H1 (cell line): ENCODE measurements around the gene CHI3L2. TPM values are rescaled to one million over a fixed set of nuclear protein-coding genes. Genes with fewer than 3 reads are reported as not detected.

Experiments used
- KDM5A ChIP-seq: fragments of 200-600 bp; IDR thresholded peaks from 2 replicates; pipeline ENCODE4 v1.7.1; 2012; ENCODE audit warnings: mild to moderate bottlenecking, low read length, inconsistent platforms, mixed read lengths
- SAP30 ChIP-seq: fragments of 300-600 bp; sonication (generic); IDR thresholded peaks from 2 replicates; pipeline ENCODE4 v1.7.1; 2012; ENCODE audit warnings: low read length, moderate library complexity, mild to moderate bottlenecking, inconsistent platforms; ENCODE audit not compliant: insufficient read depth, insufficient replicate concordance
- SP4 ChIP-seq: IDR thresholded peaks from 2 replicates; pipeline ENCODE4 v1.6.1; 2012; ENCODE audit warnings: low read length, inconsistent platforms
- SRF ChIP-seq: IDR thresholded peaks from 2 replicates; pipeline ENCODE4 v1.6.1; 2011; ENCODE audit warnings: mild to moderate bottlenecking, low read depth, low read length, moderate library complexity
- polyA plus RNA-seq, 7 experiments: library from polyadenylated mRNA; depleted of rRNA in 3 of 7; stranded (reverse) in 5 of 7; unstranded in 2 of 7; fragments of >200 nt in 5 of 7; fragments of 200-250 nt in 2 of 7; gene quantifications; 1 replicate in 5 of 7; 2 replicates in 1 of 7; 4 replicates in 1 of 7; pipeline versions ENCODE4 v1.2.1 to v1.2.3, GENCODE V29; 2011 to 2013; ENCODE audit warnings: missing spikeins in 2 of 7, mixed read lengths in 2 of 7
- total RNA-seq: library from RNA; stranded (reverse); fragmentation: NEBNext Ultra II Directional; extraction: Animal tissue kit (Norgen Biotek cat#: 25700); gene quantifications from 2 replicates; pipeline ENCODE4 v1.2.1, GENCODE V29; 2021
- TF ChIP-seq, protein P1 (sequence below): fragments of 300-600 bp; sonication (generic); IDR thresholded peaks from 2 replicates; pipeline ENCODE4 v1.7.1; 2012; ENCODE audit warnings: low read length, moderate library complexity, mild to moderate bottlenecking, inconsistent platforms; ENCODE audit not compliant: insufficient replicate concordance
- TF ChIP-seq, protein P2 (sequence below): IDR thresholded peaks from 2 replicates; pipeline ENCODE4 v1.6.1; 2012; ENCODE audit warnings: inconsistent platforms
- TF ChIP-seq, protein P3 (sequence below): IDR thresholded peaks from 2 replicates; pipeline ENCODE4 v1.6.1; 2011; ENCODE audit warnings: low read depth, mild to moderate bottlenecking, low read length; ENCODE audit not compliant: insufficient read depth
- TF ChIP-seq, protein P4 (sequence below): IDR thresholded peaks from 2 replicates; pipeline ENCODE4 v1.6.1; 2011; ENCODE audit warnings: low read length, improper control_type of control experiment

The CHI3L2 gene
- total and polyA plus RNA-seq, 2 of the 8 experiments (the other 6 are each of a cell fraction or from before 2014, with no cell fraction given), result not detected

DNA sequence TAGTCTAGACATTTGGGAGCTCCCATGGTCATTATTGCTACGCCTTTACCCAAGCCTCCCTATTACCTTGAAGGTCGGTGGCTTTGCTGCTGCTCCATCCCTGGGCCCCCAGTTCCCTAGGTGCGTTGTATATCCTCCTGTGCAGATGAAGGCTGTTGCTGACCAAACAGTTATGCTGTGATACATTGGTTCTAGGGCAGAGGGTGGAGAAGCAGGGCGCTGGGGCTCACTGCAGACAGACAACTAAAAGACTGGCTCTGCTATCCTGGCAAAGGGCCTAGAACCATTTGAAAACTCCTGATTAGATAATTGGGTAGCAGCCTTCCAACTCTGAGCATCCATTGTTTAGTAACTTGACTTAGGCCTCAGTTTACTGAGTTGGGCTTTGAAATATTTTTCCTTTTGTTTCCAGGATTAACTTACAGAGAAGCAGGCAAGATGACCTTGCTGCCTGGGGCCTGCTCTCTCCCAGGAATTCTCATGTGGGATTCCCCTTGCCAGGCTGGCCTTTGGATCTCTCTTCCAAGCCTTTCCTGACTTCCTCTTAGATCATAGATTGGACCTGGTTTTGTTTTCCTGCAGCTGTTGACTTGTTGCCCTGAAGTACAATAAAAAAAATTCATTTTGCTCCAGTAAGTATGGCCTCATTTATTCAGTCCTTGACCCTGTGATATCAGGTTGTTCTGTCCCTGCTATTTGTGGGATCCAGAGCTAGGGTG lies 15.5 kb downstream of the CHI3L2 start (continued):
- TF ChIP-seq, protein P1, sequence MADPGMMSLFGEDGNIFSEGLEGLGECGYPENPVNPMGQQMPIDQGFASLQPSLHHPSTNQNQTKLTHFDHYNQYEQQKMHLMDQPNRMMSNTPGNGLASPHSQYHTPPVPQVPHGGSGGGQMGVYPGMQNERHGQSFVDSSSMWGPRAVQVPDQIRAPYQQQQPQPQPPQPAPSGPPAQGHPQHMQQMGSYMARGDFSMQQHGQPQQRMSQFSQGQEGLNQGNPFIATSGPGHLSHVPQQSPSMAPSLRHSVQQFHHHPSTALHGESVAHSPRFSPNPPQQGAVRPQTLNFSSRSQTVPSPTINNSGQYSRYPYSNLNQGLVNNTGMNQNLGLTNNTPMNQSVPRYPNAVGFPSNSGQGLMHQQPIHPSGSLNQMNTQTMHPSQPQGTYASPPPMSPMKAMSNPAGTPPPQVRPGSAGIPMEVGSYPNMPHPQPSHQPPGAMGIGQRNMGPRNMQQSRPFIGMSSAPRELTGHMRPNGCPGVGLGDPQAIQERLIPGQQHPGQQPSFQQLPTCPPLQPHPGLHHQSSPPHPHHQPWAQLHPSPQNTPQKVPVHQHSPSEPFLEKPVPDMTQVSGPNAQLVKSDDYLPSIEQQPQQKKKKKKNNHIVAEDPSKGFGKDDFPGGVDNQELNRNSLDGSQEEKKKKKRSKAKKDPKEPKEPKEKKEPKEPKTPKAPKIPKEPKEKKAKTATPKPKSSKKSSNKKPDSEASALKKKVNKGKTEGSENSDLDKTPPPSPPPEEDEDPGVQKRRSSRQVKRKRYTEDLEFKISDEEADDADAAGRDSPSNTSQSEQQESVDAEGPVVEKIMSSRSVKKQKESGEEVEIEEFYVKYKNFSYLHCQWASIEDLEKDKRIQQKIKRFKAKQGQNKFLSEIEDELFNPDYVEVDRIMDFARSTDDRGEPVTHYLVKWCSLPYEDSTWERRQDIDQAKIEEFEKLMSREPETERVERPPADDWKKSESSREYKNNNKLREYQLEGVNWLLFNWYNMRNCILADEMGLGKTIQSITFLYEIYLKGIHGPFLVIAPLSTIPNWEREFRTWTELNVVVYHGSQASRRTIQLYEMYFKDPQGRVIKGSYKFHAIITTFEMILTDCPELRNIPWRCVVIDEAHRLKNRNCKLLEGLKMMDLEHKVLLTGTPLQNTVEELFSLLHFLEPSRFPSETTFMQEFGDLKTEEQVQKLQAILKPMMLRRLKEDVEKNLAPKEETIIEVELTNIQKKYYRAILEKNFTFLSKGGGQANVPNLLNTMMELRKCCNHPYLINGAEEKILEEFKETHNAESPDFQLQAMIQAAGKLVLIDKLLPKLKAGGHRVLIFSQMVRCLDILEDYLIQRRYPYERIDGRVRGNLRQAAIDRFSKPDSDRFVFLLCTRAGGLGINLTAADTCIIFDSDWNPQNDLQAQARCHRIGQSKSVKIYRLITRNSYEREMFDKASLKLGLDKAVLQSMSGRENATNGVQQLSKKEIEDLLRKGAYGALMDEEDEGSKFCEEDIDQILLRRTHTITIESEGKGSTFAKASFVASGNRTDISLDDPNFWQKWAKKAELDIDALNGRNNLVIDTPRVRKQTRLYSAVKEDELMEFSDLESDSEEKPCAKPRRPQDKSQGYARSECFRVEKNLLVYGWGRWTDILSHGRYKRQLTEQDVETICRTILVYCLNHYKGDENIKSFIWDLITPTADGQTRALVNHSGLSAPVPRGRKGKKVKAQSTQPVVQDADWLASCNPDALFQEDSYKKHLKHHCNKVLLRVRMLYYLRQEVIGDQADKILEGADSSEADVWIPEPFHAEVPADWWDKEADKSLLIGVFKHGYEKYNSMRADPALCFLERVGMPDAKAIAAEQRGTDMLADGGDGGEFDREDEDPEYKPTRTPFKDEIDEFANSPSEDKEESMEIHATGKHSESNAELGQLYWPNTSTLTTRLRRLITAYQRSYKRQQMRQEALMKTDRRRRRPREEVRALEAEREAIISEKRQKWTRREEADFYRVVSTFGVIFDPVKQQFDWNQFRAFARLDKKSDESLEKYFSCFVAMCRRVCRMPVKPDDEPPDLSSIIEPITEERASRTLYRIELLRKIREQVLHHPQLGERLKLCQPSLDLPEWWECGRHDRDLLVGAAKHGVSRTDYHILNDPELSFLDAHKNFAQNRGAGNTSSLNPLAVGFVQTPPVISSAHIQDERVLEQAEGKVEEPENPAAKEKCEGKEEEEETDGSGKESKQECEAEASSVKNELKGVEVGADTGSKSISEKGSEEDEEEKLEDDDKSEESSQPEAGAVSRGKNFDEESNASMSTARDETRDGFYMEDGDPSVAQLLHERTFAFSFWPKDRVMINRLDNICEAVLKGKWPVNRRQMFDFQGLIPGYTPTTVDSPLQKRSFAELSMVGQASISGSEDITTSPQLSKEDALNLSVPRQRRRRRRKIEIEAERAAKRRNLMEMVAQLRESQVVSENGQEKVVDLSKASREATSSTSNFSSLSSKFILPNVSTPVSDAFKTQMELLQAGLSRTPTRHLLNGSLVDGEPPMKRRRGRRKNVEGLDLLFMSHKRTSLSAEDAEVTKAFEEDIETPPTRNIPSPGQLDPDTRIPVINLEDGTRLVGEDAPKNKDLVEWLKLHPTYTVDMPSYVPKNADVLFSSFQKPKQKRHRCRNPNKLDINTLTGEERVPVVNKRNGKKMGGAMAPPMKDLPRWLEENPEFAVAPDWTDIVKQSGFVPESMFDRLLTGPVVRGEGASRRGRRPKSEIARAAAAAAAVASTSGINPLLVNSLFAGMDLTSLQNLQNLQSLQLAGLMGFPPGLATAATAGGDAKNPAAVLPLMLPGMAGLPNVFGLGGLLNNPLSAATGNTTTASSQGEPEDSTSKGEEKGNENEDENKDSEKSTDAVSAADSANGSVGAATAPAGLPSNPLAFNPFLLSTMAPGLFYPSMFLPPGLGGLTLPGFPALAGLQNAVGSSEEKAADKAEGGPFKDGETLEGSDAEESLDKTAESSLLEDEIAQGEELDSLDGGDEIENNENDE, result no peak
- no peak for TF ChIP-seq SAP30
- TF ChIP-seq, protein P2, sequence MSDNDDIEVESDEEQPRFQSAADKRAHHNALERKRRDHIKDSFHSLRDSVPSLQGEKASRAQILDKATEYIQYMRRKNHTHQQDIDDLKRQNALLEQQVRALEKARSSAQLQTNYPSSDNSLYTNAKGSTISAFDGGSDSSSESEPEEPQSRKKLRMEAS, result no peak
- no peak for TF ChIP-seq KDM5A
- TF ChIP-seq, protein P3, sequence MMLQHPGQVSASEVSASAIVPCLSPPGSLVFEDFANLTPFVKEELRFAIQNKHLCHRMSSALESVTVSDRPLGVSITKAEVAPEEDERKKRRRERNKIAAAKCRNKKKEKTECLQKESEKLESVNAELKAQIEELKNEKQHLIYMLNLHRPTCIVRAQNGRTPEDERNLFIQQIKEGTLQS, result no peak
- no peak for TF ChIP-seq SRF
- TF ChIP-seq SP4, result no peak
- TF ChIP-seq, protein P4, sequence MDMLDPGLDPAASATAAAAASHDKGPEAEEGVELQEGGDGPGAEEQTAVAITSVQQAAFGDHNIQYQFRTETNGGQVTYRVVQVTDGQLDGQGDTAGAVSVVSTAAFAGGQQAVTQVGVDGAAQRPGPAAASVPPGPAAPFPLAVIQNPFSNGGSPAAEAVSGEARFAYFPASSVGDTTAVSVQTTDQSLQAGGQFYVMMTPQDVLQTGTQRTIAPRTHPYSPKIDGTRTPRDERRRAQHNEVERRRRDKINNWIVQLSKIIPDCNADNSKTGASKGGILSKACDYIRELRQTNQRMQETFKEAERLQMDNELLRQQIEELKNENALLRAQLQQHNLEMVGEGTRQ, result no peak
